GM18907 (cell line): ENCODE data around the gene GLT6D1.
"Not testable (repeated sequence)": the region's sequence is repeated elsewhere in the genome, so short reads cannot be mapped to it uniquely, and the experiment has no call there.

ENCODE experiments used
- ATAC-seq: cut with Tn5 transposase; IDR thresholded peaks from one replicate; pipeline ENCODE4 v1.9.1; 2021; ENCODE audit warnings: mild to moderate bottlenecking, moderate library complexity; ENCODE audit not compliant: unreplicated experiment

The GLT6D1 gene

DNA sequence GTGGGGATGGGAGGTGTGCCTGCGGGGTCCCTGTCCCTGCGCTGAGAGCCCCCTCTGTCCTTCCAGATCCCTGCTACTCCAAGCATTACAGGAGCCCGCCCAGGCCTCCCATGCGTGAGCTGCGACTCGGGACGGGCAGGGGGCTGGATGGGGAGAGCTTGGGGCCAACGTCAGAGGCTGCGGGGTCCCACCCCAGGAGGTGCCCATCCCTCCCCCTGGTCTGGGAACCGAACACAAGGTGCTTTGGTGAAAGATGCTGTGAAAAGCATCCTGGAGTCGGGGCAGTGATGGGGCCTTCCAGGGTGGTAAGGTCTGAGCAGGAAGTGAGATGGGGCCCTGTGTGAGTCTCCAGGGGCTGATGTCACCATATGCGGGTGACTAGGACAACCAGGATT is 26.5 kb upstream of the GLT6D1 start:
- no peak for ATAC-seq

- ATAC-seq, result no peak
These were observed 25.8 kb upstream of the GLT6D1 start for GRCh38 chr9:135664801-135665794.

DNA sequence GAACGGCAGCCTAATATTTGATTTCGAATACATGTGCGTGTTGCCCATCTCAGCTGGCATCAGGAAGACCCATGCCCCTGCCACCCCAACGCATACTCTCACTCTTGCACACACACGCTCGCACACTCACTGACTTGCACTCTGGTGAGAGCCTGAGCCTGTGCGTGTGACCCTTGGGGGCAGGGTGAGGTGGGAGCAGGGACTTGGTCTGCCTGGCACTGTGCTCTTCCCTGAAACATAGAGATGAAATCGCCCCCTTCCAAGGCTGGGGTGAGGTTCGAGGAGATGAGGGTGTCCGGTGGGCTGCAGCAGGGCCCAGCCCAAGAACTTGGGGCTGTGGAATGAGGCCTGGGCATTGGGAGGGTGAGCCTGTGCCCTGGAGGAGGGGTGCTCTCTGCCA is 24.9 kb upstream of the GLT6D1 start:
- ATAC-seq, result no peak

GRCh38 chr9:135663857-135664256 is 24.5 kb upstream of the GLT6D1 start:
- ATAC-seq, result no peak

DNA sequence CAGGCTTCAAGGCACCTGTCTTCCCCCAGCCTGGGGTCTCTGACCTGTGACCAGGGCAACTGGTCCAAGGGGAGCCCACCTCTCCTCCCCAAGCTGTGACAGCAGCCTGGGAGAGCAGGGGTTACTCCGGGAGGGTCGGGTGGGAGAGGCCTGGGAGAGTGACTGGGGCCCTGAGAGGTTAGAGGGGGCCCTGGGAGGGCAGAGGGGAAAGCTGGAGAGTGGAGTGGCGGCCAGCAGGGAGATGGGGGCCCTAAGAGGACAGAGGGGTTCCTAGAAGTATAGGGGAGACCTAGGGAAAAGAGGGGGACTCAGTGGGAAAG is 24.1 kb upstream of the GLT6D1 start:
- no peak for ATAC-seq

GRCh38 chr9:135662758-135663450 is 23.6 kb upstream of the GLT6D1 start, which contains the start of gene LCN9:
Gene LCN9, plus strand, starts transcription at chr9:135663309. Its CDS starts 13 bp downstream, at chr9:135663322.
- no peak for ATAC-seq

DNA sequence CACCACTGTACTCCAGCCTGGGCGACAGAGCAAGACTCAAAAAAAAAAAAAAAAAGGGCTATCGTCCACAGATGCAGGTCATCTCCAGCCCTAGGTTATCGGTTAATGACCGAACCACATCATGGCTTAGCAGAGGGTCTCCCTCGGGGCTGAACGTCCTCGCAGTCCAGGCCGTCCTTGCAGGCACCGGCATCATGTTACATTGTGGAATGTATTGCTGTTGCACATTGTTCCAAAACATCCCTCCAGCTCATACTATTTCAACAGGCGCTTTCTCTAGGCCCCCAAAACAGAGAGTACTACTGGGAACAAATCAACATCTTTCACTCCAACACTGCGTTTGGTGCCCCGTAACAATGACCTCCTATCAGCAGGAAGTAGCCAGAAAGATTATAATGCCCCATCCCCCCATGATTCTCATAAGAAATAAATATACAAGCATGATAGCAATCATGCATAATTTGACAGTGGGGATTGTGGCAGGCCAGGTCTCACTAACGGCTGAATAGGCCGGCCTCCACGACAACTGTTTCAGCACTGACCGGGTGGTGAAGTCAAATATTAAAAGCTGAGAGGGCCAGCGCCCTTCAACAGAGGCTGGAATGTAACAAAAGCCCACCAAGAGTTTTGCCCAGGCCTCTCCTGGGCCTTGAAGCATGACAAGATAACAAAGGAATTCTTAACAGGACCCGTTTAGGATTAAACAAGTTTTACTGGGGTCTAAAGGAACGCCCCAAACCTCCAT is 22.6 kb upstream of the GLT6D1 start:
- ATAC-seq, result no peak

DNA sequence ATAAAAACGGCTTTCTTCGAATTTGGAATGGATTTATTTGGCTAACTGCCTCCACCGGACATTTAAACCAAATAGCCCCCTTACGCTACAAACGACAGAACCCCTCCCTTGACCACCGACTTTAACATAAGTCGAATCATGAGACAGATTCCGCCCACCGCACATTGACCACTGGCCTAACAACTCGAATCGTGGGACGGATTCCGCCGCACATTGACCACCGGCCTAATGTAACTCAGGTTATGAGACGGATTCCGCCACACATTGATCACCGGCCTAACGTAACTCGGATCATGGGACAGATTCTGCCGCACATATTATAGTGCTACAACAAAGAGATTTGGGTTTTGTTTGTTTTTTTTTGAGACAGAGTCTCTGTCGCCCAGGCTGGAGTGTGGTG is 21.1 kb upstream of the GLT6D1 start:
- ATAC-seq, result no peak

DNA sequence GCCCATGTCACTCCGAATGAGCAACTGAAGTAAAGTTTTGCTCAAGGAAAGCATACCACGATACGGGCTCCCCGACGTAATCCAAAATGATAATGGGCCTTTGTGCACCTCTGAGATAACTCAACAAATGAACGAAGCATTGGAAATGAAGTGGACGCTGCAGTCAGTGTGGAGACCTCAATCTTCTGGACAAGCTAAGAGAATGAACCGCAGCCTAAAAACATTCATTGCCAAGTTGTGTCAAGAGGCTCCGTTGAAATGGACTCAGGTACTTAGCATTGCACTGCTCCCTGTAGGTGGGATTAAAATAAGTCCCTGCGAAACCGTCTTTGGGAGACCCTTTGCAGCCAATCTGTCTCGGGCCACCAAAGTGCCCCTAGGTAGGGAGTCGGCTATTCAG is 19.9 kb upstream of the GLT6D1 start:
- no peak for ATAC-seq

DNA sequence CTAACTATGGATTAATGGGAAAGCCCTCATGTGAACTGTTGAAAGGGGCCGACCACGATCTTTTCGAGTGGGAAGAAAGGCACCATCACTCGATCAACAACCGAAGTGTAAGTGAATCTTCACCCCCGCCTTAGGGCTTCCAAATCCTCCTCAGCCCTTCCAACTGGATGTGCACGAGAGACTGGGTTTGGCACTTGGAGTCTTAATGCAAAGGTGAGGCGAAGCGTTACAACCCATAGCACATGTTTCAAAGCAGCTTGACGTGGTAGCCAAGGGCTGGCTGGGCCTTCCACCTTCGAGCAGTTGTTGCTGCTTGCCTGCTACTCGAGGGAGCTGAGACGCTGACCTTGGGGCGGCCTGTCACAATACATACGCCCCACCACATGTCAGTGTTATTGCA is 18.1 kb upstream of the GLT6D1 start:
- ATAC-seq, result no peak

DNA sequence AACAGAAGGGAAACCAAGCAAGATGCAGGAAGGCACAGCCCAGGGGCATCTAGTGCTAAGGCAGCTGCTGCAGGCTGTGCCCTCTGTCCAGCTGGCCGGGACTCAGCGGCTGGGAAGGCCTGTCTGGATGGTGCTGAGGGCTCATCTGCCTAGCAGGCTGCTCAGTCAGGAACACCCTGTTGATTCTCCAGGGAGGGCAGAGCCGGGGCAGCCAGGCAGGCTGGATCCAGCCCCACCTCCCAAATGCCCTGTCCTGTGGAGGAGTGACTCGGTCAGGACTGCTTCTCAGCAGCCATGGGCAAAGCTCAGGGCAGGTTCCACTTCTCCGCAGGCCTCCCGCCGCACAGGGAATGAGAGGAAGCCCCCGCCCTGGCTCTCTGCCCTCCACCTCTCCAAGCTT is 16.0 kb upstream of the GLT6D1 start:
- no peak for ATAC-seq

DNA sequence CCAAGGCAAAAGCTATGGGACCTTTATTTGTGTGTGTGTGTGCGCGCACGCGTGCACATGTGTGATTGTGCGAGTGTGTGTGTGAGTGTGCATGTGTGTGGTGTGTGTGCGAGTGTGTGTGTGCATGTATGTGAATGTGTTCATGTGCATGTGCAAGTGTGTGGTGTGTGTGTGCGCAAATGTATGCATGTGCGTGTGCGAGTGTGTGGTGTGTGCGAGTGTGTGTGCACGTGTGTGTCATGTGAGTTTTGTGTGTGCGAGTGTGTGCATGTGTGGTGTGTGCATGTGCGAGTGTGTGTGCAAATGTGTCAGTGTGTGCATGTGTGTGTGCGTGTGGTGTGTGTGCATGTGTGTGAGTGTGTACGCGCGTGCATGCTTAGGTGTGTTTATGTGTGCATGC is 11.1 kb upstream of the GLT6D1 start:
- ATAC-seq, result no peak

- no peak for ATAC-seq
These were observed 10.2 kb upstream of the GLT6D1 start for GRCh38 chr9:135649508-135649907.

GRCh38 chr9:135648494-135649410 is 9.4 kb upstream of the GLT6D1 start:
- no peak for ATAC-seq

GRCh38 chr9:135647884-135648283 is 8.5 kb upstream of the GLT6D1 start:
- no peak for ATAC-seq

- no peak for ATAC-seq
These were observed 5.4 kb upstream of the GLT6D1 start for GRCh38 chr9:135644631-135645218.

DNA sequence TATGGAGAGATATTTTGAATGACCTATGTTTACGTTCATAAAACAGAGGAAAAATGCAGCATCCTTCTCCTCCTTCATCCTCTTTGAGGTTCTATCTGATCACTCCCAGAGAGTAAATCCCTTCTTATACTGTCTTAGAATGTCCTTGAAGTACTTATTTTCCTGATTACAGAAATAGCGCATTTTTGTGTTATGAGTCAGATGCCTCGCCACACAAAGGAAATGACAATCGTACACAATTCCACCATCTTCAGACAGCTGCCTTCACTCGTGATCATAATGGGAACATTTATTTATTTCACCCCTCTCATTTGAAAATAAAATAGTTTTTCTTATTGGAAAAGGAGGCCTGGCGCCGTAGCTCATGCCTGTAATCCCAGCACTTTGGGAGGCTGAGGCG is 2.4 kb upstream of the GLT6D1 start:
- ATAC-seq, result no peak

DNA sequence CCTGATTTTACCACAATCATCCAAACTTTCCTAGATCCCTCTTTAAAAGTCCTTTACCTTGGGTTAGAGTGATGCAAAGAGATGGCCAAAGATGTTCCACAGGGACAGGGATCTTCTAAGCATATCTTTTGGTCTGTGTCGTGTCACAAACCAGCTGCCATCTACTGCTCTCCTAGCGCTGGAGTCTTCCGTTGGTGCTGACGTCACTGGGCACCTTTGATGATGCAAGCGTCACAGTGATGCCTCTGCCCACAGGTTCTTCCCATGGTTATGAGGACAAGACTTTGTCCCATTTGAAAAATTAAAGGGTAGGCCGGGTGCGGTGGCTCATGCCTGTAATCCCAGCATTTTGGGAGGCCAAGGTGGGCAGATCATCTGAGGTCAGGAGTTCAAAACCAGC is 1.7 kb upstream of the GLT6D1 start:
- no peak for ATAC-seq

DNA sequence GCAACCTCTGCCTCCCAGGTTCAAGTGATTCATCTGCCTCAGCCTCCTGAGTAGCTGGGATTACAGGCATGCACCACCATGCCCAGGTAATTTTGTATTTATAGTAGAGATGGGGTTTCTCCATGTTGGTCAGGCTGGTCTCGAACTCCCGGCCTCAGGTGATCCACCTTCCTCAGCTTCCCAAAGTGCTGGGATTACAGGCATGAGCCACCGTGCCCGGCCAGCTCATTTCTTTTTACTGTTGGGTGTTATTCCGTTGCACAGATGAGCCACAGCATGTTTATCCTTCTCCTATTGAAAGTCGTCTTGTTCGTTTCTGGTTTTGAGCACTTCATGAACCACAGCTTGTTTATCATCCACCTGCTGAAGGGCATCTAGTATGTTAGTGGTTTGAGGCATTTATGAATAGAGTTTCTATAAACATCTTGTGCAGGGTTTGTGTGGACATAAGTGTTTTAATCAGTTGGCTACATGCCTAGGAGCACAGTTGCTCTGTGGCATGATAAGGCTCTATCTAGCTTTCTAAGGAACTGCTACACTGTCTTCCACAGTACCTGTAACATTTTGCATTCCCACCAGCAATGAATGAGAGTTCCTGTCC is 2.3 kb downstream of the GLT6D1 start:
- ATAC-seq, result not testable (repeated sequence)

- ATAC-seq, result no peak
These were observed 6.5 kb downstream of the GLT6D1 start for GRCh38 chr9:135632841-135633240.
